Esophagus muscularis mucosa (tissue), 4 donors: ENCODE measurements around the gene IFI27L1.

Experiments used
- EP300 ChIP-seq: sonication (generic); formaldehyde crosslinking; IDR thresholded peaks from one replicate; pipeline ENCODE4 v1.6.1; 2017; ENCODE audit warnings: antibody characterized with exemption
- POLR2A ChIP-seq: fragments of 450-650 bp; IDR thresholded peaks from one replicate; pipeline ENCODE4 v1.6.1; 2017; ENCODE audit warnings: antibody characterized with exemption, moderate library complexity, mild to moderate bottlenecking, low read depth
- POLR2AphosphoS5 ChIP-seq, 2 donors: sonication (generic); formaldehyde crosslinking; IDR thresholded peaks; one replicate each; pipeline ENCODE4 v1.6.1; 2017; ENCODE audit warnings: antibody characterized with exemption in 2 of 2
- TF ChIP-seq, protein P1 (sequence below), 3 experiments: fragments of 200-600 bp in 2 of 3; fragments of 450-650 bp in 1 of 3; sonication (generic) in 2 of 3; IDR thresholded peaks; one replicate each; pipeline ENCODE4 v1.5.1; 2017 to 2019; ENCODE audit warnings: antibody characterized with exemption in 3 of 3, mild to moderate bottlenecking in 2 of 3, moderate library complexity in 1 of 3

GRCh38 chr14:94122438-94122837 lies 41.3 kb downstream of the IFI27L1 start:
- TF ChIP-seq, protein P1, sequence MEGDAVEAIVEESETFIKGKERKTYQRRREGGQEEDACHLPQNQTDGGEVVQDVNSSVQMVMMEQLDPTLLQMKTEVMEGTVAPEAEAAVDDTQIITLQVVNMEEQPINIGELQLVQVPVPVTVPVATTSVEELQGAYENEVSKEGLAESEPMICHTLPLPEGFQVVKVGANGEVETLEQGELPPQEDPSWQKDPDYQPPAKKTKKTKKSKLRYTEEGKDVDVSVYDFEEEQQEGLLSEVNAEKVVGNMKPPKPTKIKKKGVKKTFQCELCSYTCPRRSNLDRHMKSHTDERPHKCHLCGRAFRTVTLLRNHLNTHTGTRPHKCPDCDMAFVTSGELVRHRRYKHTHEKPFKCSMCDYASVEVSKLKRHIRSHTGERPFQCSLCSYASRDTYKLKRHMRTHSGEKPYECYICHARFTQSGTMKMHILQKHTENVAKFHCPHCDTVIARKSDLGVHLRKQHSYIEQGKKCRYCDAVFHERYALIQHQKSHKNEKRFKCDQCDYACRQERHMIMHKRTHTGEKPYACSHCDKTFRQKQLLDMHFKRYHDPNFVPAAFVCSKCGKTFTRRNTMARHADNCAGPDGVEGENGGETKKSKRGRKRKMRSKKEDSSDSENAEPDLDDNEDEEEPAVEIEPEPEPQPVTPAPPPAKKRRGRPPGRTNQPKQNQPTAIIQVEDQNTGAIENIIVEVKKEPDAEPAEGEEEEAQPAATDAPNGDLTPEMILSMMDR (IDR thresholded peaks at IDR 0.05): no peak
- no peak for TF ChIP-seq EP300
- TF ChIP-seq POLR2A: no peak
- TF ChIP-seq POLR2AphosphoS5 (IDR thresholded peaks at IDR 0.05): no peak
